Left kidney (tissue), 2 donors: ENCODE results near the gene CLDN5. TPM values are rescaled to one million over a fixed set of nuclear protein-coding genes. Genes with fewer than 3 reads are reported as not detected.

ENCODE experiments used
- DNase-seq: peaks from one replicate; pipeline ENCODE4 v3.0.0-alpha.2; 2013
- polyA plus RNA-seq: library from polyadenylated mRNA; unstranded; fragments of 120-200 nt; gene quantifications from one replicate; pipeline ENCODE4 v1.2.1, GENCODE V29; 2013; ENCODE audit not compliant: insufficient read length

The CLDN5 gene
- polyA plus RNA-seq, 1 donor: 17.5 TPM

- no peak for DNase-seq
These were observed 41.9 kb downstream of the CLDN5 start for GRCh38 chr22:19482297-19482696.

DNA sequence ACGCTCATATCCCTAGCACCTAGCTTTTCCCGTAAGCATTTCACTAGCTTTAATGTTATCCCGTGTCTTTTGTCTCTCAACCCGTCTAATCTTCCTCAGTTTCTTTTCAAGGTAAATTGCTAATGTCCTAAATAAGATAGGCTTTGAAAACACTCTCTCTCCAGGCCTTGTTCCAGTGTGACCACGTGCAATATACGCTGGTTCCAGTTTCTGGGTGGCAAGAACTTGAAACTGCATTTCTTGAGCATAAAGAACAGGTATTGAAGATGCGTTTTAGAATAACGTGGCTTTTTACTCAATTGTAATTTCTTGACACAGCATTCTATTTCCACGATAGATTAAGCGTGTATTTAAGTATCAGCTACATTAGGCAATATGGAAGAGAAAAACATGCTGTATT lies 43.4 kb downstream of the CLDN5 start:
- no peak for DNase-seq

DNA sequence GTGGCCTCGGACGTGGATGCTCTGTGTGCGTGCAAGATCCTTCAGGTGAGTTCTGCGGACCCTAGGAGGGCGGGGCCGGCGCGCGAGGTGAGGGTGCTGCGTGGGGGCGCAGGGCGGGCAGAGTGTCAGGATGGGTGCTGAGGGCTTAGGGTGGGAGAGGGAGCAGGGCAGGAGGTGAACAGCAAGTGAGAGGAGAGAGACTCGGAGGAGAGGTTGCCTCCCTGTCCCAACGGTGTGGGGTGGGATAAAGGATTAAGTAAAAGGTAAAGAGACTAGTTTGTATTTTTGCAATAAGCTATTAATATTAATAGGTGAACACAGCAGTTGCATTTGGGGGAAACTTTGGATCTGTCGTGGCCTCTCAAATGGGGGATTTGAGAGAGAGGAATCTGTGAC lies 44.0 kb downstream of the CLDN5 start:
- no peak for DNase-seq

DNA sequence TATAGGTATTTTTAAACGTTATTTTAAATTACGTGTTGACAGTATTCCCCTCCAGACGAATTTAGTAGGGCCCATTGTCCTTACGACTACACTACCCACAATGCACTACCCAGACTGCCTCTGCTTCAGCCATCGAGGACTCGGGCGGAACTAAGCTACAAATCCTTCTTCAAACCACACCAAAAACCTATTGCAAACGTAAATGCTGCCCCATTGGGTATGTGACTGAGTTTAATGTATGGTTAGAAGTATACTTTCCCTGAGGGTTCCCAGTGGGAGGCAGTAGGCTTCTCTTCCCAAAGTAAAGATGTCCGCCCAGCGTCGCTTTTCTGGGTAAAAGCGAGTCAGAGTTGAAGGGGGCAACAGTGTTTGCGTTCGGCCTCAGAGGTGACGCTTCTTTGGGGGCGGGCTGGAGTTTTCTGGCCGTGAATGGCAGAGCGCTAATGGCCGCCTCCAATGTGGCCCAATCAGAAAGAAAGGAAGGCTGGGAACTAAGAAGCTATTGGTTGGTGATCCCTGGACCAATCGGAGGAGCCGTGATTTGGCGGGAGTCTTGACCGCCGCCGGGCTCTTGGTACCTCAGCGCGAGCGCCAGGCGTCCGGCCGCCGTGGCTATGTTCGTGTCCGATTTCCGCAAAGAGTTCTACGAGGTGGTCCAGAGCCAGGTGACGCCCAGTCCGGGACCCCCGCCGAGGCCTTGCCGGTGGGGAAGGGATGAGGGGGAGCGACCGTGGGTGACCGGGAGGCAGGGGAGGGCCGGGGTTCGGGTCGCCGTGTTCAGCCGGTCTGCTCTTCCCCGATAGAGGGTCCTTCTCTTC lies 44.6 kb downstream of the CLDN5 start, which contains the start of gene CDC45:
Gene CDC45 (plus strand): TSS at position 566 of the 818 bp plus-strand sequence. CDS start 49 bp downstream, at position 615.
- peak; percentile 99 for DNase-seq

GRCh38 chr22:19478901-19479354 lies 45.3 kb downstream of the CLDN5 start, which contains the start of gene UFD1:
TSS of gene UFD1 (minus strand) at chr22:19479193. CDS start at chr22:19479085, 108 bp downstream.
- DNase-seq: peak; percentile 85

- DNase-seq: no peak
These were observed 45.9 kb downstream of the CLDN5 start for GRCh38 chr22:19478045-19478900.

DNA sequence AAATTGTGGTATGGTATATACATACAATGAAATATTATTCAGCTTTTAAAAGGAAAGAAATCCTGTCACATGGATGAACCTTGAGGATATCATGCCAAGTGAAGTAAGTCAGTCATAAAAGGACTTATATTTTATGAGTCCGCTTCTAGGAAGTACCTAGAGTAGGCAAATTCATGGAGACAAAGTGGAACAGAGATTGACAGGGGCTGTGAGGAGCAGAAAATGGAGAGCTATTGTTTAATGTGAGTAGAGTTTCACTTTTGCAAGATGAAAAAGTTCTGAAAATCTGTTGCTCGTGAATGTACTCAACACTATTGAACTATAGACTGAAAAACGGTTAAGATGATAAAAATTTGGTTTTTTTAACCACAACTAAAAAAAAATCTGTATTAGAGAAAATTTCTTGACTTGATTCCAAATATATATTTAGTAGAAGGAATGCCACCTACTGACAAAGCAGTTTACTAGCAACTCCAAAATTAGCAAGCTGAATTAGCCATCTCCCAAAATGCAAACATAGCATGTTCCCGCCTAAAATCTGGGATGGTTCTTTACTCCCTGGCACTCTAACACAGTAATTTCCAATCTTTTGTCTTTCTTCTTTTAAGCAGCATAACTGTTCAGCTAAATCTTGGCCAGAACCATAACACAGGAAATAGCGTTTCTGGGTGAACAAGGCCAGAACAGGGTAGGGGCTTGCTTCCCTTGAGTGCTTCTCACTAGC lies 46.7 kb downstream of the CLDN5 start:
- no peak for DNase-seq

DNA sequence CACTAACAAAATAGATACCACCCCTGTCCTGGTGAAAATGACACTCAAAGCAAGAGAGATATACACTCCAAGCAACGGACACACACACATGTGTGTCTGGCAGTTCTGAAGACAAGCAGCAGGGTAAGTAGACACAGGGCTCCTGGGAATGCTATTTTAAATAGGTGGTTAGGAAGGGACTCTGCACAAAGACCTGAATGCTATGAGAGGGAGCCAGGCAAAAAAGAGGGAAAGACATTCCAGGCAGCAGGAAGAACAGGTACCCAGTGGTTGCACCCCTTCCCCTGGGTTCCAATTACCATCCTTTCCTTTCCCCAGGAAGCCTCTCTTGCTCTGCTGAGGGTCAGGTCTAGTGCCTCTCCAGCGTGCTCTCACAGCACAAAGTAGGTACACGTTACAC lies 48.2 kb downstream of the CLDN5 start:
- DNase-seq: no peak

DNA sequence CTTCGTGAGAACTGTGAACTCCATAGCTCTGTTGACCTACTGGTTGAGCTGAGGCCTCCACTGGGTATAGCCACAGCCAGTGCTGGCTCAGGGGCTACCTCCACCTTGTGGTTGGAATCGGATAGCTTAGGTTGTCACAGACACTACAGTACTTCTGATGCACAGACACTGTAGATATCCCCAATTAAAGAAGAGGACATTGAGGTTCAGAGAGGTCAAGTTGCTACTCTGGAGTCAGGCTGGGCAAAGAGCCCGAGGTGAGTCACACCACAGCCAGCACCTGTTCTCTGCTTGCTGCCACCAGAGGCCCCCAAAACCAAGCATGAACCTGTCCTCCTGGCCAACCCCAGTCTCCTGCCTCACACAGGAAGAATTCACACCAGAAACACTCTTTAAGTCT lies 50.6 kb downstream of the CLDN5 start:
- no peak for DNase-seq

Other genes starting within 250 kb of the CLDN5 start
- gene CLTCL1, start 232.7 kb downstream of the CLDN5 start, polyA plus RNA-seq: 6.9 TPM
- 34.6 TPM for gene HIRA, start 92.7 kb downstream of the CLDN5 start, polyA plus RNA-seq
- 43.2 TPM for gene MRPL40, start 91.9 kb downstream of the CLDN5 start, polyA plus RNA-seq
- 41.1 TPM for gene C22orf39, start 76.7 kb downstream of the CLDN5 start, polyA plus RNA-seq
- 67.5 TPM for gene UFD1, start 45.2 kb downstream of the CLDN5 start, polyA plus RNA-seq
- 25.2 TPM for gene CDC45, start 44.5 kb downstream of the CLDN5 start, polyA plus RNA-seq
- gene SEPTIN5, start 190.1 kb upstream of the CLDN5 start, polyA plus RNA-seq: 32.1 TPM
- 2.9 TPM for gene GP1BB, start 199.1 kb upstream of the CLDN5 start, polyA plus RNA-seq
- 0.42 TPM for gene TBX1, start 236.4 kb upstream of the CLDN5 start, polyA plus RNA-seq